ENCODE measurements around the gene C5orf15.
"Not testable (repeated sequence)": the region's sequence is repeated elsewhere in the genome, so short reads cannot be mapped to it uniquely, and the experiment has no call there.

Gene C5orf15

GRCh38 chr5:133993185-133993936 lies 24.9 kb upstream of the C5orf15 start:
- no peak for DNase-seq

- DNase-seq = no peak
These were observed 24.2 kb upstream of the C5orf15 start for GRCh38 chr5:133992429-133993155.

- DNase-seq = no peak
These were observed 22.9 kb upstream of the C5orf15 start for GRCh38 chr5:133991171-133991910.

- no peak for DNase-seq
These were observed 22.0 kb upstream of the C5orf15 start for GRCh38 chr5:133990396-133990795.

GRCh38 chr5:133985540-133986180 lies 17.2 kb upstream of the C5orf15 start:
- DNase-seq = no peak

GRCh38 chr5:133983674-133984073 lies 15.2 kb upstream of the C5orf15 start:
- no peak for DNase-seq

GRCh38 chr5:133981714-133982113 lies 13.3 kb upstream of the C5orf15 start:
- DNase-seq = no peak

GRCh38 chr5:133980652-133981051 lies 12.2 kb upstream of the C5orf15 start:
- no peak for DNase-seq

GRCh38 chr5:133978943-133979342 lies 10.5 kb upstream of the C5orf15 start:
- no peak for DNase-seq

- no peak for DNase-seq
These were observed 9.4 kb upstream of the C5orf15 start for GRCh38 chr5:133977858-133978257.

GRCh38 chr5:133977161-133977787 lies 8.8 kb upstream of the C5orf15 start:
- DNase-seq = no peak

GRCh38 chr5:133975546-133975945 lies 7.1 kb upstream of the C5orf15 start:
- DNase-seq = not testable (repeated sequence)

- DNase-seq = no peak
These were observed 5.7 kb upstream of the C5orf15 start for GRCh38 chr5:133974142-133974541.

GRCh38 chr5:133970325-133970909 lies 2.0 kb upstream of the C5orf15 start:
- no peak for DNase-seq

- no peak for DNase-seq
These were observed 1.4 kb upstream of the C5orf15 start for GRCh38 chr5:133969654-133970324.

GRCh38 chr5:133967698-133968203 lies 674 bp downstream of the C5orf15 start:
- no peak for DNase-seq

- DNase-seq = no peak
These were observed 1.3 kb downstream of the C5orf15 start for GRCh38 chr5:133967124-133967523.

- DNase-seq = no peak
These were observed 2.3 kb downstream of the C5orf15 start for GRCh38 chr5:133966090-133966489.

GRCh38 chr5:133963493-133964128 lies 4.8 kb downstream of the C5orf15 start:
- DNase-seq = no peak

GRCh38 chr5:133962801-133963476 lies 5.5 kb downstream of the C5orf15 start:
- DNase-seq = no peak

Measured in CD4-positive, alpha-beta T cell treated with Interleukin-6 for 4 hours (primary cell).